Breast epithelium (tissue), 3 donors: ENCODE data around the gene CYP2D6.
"Not testable (repeated sequence)": the region's sequence is repeated elsewhere in the genome, so short reads cannot be mapped to it uniquely, and the experiment has no call there.

Source experiments
- POLR2A ChIP-seq: fragments of 450-650 bp; IDR thresholded peaks from one replicate; pipeline ENCODE4 v1.6.1; 2016; ENCODE audit warnings: antibody characterized with exemption, mild to moderate bottlenecking, moderate library complexity
- POLR2AphosphoS5 ChIP-seq, 3 donors: sonication (generic); formaldehyde crosslinking; IDR thresholded peaks; one replicate each; pipeline ENCODE4 v1.6.1; 2017; ENCODE audit warnings: antibody characterized with exemption in 3 of 3
- TF ChIP-seq, protein P1 (sequence below), 3 donors: fragments of 450-650 bp; IDR thresholded peaks; one replicate each; pipeline ENCODE4 v1.5.1; 2016 to 2017; ENCODE audit warnings: antibody characterized with exemption in 3 of 3, mild to moderate bottlenecking in 3 of 3, moderate library complexity in 3 of 3

- TF ChIP-seq POLR2AphosphoS5 (IDR thresholded peaks at IDR 0.05); POLR2A: not testable (repeated sequence)
- TF ChIP-seq, protein P1, sequence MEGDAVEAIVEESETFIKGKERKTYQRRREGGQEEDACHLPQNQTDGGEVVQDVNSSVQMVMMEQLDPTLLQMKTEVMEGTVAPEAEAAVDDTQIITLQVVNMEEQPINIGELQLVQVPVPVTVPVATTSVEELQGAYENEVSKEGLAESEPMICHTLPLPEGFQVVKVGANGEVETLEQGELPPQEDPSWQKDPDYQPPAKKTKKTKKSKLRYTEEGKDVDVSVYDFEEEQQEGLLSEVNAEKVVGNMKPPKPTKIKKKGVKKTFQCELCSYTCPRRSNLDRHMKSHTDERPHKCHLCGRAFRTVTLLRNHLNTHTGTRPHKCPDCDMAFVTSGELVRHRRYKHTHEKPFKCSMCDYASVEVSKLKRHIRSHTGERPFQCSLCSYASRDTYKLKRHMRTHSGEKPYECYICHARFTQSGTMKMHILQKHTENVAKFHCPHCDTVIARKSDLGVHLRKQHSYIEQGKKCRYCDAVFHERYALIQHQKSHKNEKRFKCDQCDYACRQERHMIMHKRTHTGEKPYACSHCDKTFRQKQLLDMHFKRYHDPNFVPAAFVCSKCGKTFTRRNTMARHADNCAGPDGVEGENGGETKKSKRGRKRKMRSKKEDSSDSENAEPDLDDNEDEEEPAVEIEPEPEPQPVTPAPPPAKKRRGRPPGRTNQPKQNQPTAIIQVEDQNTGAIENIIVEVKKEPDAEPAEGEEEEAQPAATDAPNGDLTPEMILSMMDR (IDR thresholded peaks at IDR 0.05): not testable (repeated sequence)
Measured at GRCh38 chr22:42141307-42142057, 10.9 kb upstream of the CYP2D6 start.
